HEK293 (cell line): ENCODE data around the gene IFT122.

Source experiments
- CTCF ChIA-PET: fragments of 350-600 bp; formaldehyde crosslinking; extraction: SDS; loops from one replicate; lab custom pipeline; 2021; ENCODE audit warnings: antibody characterized with exemption; lab: Yijun Ruan, JAX
- POLR2A ChIA-PET: fragments of 300-600 bp; formaldehyde crosslinking; extraction: SDS; loops from one replicate; lab custom pipeline; 2020; ENCODE audit warnings: antibody characterized with exemption, inconsistent platforms; lab: Yijun Ruan, JAX
- H3K27ac ChIP-seq: fragments of 200-500 bp; sonication (Bioruptor generic); 2 replicates; pipeline ENCODE4 v1.5.1; 2014; ENCODE audit warnings: low read depth, low read length, control low read depth, inconsistent platforms; ENCODE audit errors: extremely low read depth
- H3K36me3 ChIP-seq, 2 experiments: fragments of 200-500 bp in 1 of 2; sonication (Bioruptor generic) in 1 of 2; 1 replicate in 1 of 2; 2 replicates in 1 of 2; pipeline ENCODE4 v1.5.1; 2014 to 2017; ENCODE audit warnings: inconsistent platforms in 2 of 2, low read length in 2 of 2; ENCODE audit not compliant: control insufficient read depth in 2 of 2, insufficient read depth in 1 of 2
- H3K4me1 ChIP-seq: fragments of 200-500 bp; sonication (Bioruptor generic); 2 replicates; pipeline ENCODE4 v1.5.1; 2014; ENCODE audit warnings: mild to moderate bottlenecking, low read length, inconsistent platforms; ENCODE audit not compliant: control insufficient read depth, insufficient read depth
- H3K4me3 ChIP-seq: 2 replicates; pipeline ENCODE4 v1.5.1; 2011; ENCODE audit warnings: low read depth, mild to moderate bottlenecking, control low read depth, low read length, moderate library complexity
- H3K9me3 ChIP-seq: fragments of 200-500 bp; sonication (Bioruptor generic); 2 replicates; pipeline ENCODE4 v1.5.1; 2014; ENCODE audit warnings: low read depth, low read length, inconsistent platforms; ENCODE audit not compliant: control insufficient read depth, insufficient read depth
- GLI4 ChIP-seq: fragments of 450-650 bp; formaldehyde crosslinking; IDR thresholded peaks from 2 replicates; pipeline ENCODE4 v1.5.1; 2016; ENCODE audit warnings: missing biosample characterization, missing genetic modification characterization
- HOXA7 ChIP-seq: sonication (generic); formaldehyde crosslinking; IDR thresholded peaks from 2 replicates; pipeline ENCODE4 v1.8.1; 2022; ENCODE audit warnings: missing genetic modification reagents, borderline replicate concordance
- IKZF3 ChIP-seq: fragments of 450-650 bp; IDR thresholded peaks from 2 replicates; pipeline ENCODE4 v1.5.0; 2018; ENCODE audit warnings: missing biosample characterization, mild to moderate bottlenecking, missing genetic modification characterization, moderate library complexity
- KLF1 ChIP-seq: fragments of 450-650 bp; formaldehyde crosslinking; IDR thresholded peaks from 2 replicates; pipeline ENCODE4 v1.5.1; 2016; ENCODE audit warnings: missing biosample characterization, missing genetic modification characterization
- KLF8 ChIP-seq: fragments of 450-650 bp; formaldehyde crosslinking; IDR thresholded peaks from 2 replicates; pipeline ENCODE4 v1.5.1; 2016; ENCODE audit warnings: missing biosample characterization, missing genetic modification characterization
- MYNN ChIP-seq: fragments of 450-650 bp; formaldehyde crosslinking; IDR thresholded peaks from 2 replicates; pipeline ENCODE4 v1.5.1; 2016; ENCODE audit warnings: missing biosample characterization, missing genetic modification characterization, borderline replicate concordance
- SP3 ChIP-seq: fragments of 450-650 bp; formaldehyde crosslinking; IDR thresholded peaks from 2 replicates; pipeline ENCODE4 v1.5.1; 2016; ENCODE audit warnings: missing biosample characterization, missing genetic modification characterization
- ZNF2 ChIP-seq: fragments of 450-650 bp; formaldehyde crosslinking; IDR thresholded peaks from 2 replicates; pipeline ENCODE4 v1.5.1; 2016; ENCODE audit warnings: missing biosample characterization, missing genetic modification characterization
- ZNF274 ChIP-seq, 2 experiments: fragments of 200-500 bp in 1 of 2; fragments of 450-650 bp in 1 of 2; sonication (Bioruptor generic) in 1 of 2; formaldehyde crosslinking in 1 of 2; IDR thresholded peaks; 2 replicates each; pipeline versions ENCODE4 v1.5.1 to v1.6.1; 2014 to 2016; ENCODE audit warnings: borderline replicate concordance in 1 of 2, inconsistent platforms in 1 of 2, low read length in 1 of 2, missing biosample characterization in 1 of 2, missing genetic modification characterization in 1 of 2
- ZNF335 ChIP-seq: fragments of 450-650 bp; formaldehyde crosslinking; conservative IDR thresholded peaks from 2 replicates; pipeline ENCODE4 v1.5.1; 2016; ENCODE audit warnings: missing biosample characterization, missing genetic modification characterization
- ZNF426 ChIP-seq: fragments of 450-650 bp; formaldehyde crosslinking; IDR thresholded peaks from 2 replicates; pipeline ENCODE4 v1.5.1; 2017; ENCODE audit warnings: missing biosample characterization, missing genetic modification characterization, mild to moderate bottlenecking, inconsistent platforms, moderate library complexity
- ZNF544 ChIP-seq: fragments of 450-650 bp; formaldehyde crosslinking; IDR thresholded peaks from 2 replicates; pipeline ENCODE4 v1.5.0; 2017; ENCODE audit warnings: missing biosample characterization, missing genetic modification characterization
- ZNF600 ChIP-seq: fragments of 450-650 bp; formaldehyde crosslinking; IDR thresholded peaks from 2 replicates; pipeline ENCODE4 v1.5.1; 2016; ENCODE audit warnings: missing biosample characterization, missing genetic modification characterization
- ZNF777 ChIP-seq: fragments of 450-650 bp; formaldehyde crosslinking; IDR thresholded peaks from 2 replicates; pipeline ENCODE4 v1.5.1; 2017; ENCODE audit warnings: missing biosample characterization, missing genetic modification characterization, borderline replicate concordance
- ZNF837 ChIP-seq: fragments of 450-650 bp; formaldehyde crosslinking; IDR thresholded peaks from 2 replicates; pipeline ENCODE4 v1.5.1; 2016; ENCODE audit warnings: missing biosample characterization, missing genetic modification characterization
- TF ChIP-seq, protein P1 (sequence below): fragments of 450-650 bp; formaldehyde crosslinking; IDR thresholded peaks from 2 replicates; pipeline ENCODE4 v1.5.1; 2016; ENCODE audit warnings: missing biosample characterization, missing genetic modification characterization
- TF ChIP-seq, protein P2 (sequence below): fragments of 450-650 bp; formaldehyde crosslinking; IDR thresholded peaks from 2 replicates; pipeline ENCODE4 v1.5.1; 2017; ENCODE audit warnings: missing biosample characterization, missing genetic modification characterization
- TF ChIP-seq, protein P3 (sequence below): fragments of 450-650 bp; formaldehyde crosslinking; IDR thresholded peaks from 2 replicates; pipeline ENCODE4; 2016; ENCODE audit warnings: missing biosample characterization, missing genetic modification characterization
- TF ChIP-seq, protein P4 (sequence below): fragments of 450-650 bp; formaldehyde crosslinking; IDR thresholded peaks from 2 replicates; pipeline ENCODE4 v1.5.1; 2016; ENCODE audit warnings: missing biosample characterization, missing genetic modification characterization
- TF ChIP-seq, protein P5 (sequence below): fragments of 450-650 bp; formaldehyde crosslinking; IDR thresholded peaks from 2 replicates; pipeline ENCODE4 v1.5.1; 2016; ENCODE audit warnings: missing biosample characterization, missing genetic modification characterization, borderline replicate concordance

The IFT122 gene

DNA sequence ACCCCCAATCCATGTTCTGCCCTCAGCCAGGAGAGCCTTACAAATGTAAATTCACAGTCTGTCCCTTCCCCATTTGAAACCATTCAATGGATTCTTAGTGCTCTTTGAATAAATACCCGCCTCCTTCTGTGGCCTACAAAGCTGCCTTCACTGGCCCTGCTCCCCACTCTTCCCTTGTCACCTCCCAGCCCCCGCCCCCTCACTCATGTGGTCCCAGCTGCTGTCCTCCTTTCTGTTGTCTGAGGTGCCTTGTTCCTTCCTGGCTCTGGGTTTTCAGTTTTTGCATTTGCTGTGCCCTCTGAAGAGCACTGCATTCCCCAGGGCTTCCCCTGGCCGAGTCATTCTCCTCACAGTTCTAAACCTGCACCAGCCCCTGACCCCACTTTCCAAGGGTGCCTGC is 14.8 kb upstream of the IFT122 start:
- Histone ChIP-seq H3K27ac (no peak overlapping the region), H3K36me3 (peaks cover 0 to 19% of the 10 kb centered on the region in 2 experiments; a peak in 2 of 3 replicates), H3K4me1 (no peaks in the 10 kb centered on the region), H3K9me3 (no peaks in the 10 kb centered on the region), H3K4me3 (no peak overlapping the region)
- ChIA-PET POLR2A (no interaction called here), CTCF (no interaction called here)
- TF ChIP-seq IKZF3 (no peak), ZNF274 (IDR thresholded peaks at IDR 0.05; ENCODE audit: low read length) (no peak), ZNF274 (tag by site-specific recombination; IDR thresholded peaks at IDR 0.05; ENCODE audit: borderline replicate concordance) (no peak), ZNF2 (tag by site-specific recombination) (no peak)

DNA sequence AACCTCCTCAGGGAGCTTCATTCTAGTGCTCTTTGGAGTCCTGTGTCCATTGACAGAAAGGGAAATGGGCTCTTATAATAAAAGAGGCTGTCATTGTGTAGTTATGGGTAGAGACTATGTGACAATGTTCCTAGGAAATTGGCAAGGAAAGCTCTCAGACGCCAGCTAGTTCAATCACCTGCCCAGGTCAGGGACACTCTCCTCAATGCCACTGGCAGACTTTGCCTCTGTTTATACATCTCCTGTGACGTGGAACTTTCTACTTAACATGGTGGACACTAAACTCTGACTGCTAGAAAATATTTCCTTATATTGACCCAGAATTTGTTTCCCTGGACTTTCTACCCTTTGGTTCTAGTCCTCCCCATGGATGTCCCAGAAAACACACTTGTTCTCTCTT is 14.4 kb upstream of the IFT122 start:
- POLR2A ChIA-PET: interaction anchor here (0.7 kb wide), 2 partner anchors 10 to 57 kb away, joined by 3 to 6 read pairs; no protein-coding TSS in a partner anchor
- no peak overlapping the region for H3K27ac ChIP-seq
- TF ChIP-seq ZNF544: no peak
- TF ChIP-seq KLF1: no peak
- TF ChIP-seq ZNF837 (tag by site-specific recombination): no peak
- no peaks in the 10 kb centered on the region for H3K9me3 ChIP-seq
- no peaks in the 10 kb centered on the region for H3K4me1 ChIP-seq
- CTCF ChIA-PET: no interaction called here
- no peak overlapping the region for H3K4me3 ChIP-seq
- H3K36me3 ChIP-seq: peaks cover 0 to 19% of the 10 kb centered on the region in 2 experiments; a peak in 2 of 3 replicates

DNA sequence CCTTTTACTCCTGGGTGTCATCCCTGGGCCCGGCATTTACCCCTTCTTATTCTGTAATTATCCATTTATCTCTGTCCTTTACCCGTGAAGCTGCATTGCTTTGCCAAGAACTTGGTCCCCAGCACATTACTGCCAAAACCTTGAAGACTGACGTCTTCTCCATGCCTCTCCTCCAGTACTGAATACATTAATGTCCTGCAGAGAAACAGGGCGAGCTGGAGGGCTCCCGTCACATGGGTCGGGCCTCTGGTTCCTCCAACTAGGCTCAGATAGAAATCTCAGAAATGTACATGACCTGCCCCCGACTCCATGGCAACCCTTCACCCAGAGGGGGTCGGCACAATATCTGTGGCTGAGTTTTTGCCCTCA is 12.0 kb upstream of the IFT122 start:
- peak overlapping the region; percentile 27 for H3K4me3 ChIP-seq
- CTCF ChIA-PET: interaction anchor here (0.8 kb wide), 1 partner anchor 7 kb away, joined by 3 read pairs; no protein-coding TSS in a partner anchor
- TF ChIP-seq SP3: no peak
- TF ChIP-seq ZNF600: no peak
- TF ChIP-seq ZNF777 (tag by site-specific recombination): no peak
- TF ChIP-seq, protein P1, sequence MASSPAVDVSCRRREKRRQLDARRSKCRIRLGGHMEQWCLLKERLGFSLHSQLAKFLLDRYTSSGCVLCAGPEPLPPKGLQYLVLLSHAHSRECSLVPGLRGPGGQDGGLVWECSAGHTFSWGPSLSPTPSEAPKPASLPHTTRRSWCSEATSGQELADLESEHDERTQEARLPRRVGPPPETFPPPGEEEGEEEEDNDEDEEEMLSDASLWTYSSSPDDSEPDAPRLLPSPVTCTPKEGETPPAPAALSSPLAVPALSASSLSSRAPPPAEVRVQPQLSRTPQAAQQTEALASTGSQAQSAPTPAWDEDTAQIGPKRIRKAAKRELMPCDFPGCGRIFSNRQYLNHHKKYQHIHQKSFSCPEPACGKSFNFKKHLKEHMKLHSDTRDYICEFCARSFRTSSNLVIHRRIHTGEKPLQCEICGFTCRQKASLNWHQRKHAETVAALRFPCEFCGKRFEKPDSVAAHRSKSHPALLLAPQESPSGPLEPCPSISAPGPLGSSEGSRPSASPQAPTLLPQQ: no peak
- TF ChIP-seq ZNF335 (tag by site-specific recombination): no peak
- TF ChIP-seq, protein P2, sequence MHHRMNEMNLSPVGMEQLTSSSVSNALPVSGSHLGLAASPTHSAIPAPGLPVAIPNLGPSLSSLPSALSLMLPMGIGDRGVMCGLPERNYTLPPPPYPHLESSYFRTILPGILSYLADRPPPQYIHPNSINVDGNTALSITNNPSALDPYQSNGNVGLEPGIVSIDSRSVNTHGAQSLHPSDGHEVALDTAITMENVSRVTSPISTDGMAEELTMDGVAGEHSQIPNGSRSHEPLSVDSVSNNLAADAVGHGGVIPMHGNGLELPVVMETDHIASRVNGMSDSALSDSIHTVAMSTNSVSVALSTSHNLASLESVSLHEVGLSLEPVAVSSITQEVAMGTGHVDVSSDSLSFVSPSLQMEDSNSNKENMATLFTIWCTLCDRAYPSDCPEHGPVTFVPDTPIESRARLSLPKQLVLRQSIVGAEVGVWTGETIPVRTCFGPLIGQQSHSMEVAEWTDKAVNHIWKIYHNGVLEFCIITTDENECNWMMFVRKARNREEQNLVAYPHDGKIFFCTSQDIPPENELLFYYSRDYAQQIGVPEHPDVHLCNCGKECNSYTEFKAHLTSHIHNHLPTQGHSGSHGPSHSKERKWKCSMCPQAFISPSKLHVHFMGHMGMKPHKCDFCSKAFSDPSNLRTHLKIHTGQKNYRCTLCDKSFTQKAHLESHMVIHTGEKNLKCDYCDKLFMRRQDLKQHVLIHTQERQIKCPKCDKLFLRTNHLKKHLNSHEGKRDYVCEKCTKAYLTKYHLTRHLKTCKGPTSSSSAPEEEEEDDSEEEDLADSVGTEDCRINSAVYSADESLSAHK (tag by site-specific recombination): no peak
- TF ChIP-seq HOXA7 (CRISPR knock-in tag): no peak
- no peak for TF ChIP-seq ZNF426 (tag by site-specific recombination)
- TF ChIP-seq KLF8 (tag by site-specific recombination): no peak
- TF ChIP-seq, protein P3, sequence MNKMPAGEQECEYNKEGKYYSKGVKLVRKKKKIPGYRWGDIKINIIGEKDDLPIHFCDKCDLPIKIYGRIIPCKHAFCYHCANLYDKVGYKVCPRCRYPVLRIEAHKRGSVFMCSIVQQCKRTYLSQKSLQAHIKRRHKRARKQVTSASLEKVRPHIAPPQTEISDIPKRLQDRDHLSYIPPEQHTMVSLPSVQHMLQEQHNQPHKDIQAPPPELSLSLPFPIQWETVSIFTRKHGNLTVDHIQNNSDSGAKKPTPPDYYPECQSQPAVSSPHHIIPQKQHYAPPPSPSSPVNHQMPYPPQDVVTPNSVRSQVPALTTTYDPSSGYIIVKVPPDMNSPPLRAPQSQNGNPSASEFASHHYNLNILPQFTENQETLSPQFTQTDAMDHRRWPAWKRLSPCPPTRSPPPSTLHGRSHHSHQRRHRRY: no peak
- TF ChIP-seq MYNN (tag by site-specific recombination): no peak
- no peak for TF ChIP-seq GLI4 (tag by site-specific recombination)
- TF ChIP-seq, protein P4, sequence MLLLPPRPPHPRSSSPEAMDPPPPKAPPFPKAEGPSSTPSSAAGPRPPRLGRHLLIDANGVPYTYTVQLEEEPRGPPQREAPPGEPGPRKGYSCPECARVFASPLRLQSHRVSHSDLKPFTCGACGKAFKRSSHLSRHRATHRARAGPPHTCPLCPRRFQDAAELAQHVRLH: no peak
- TF ChIP-seq, protein P5, sequence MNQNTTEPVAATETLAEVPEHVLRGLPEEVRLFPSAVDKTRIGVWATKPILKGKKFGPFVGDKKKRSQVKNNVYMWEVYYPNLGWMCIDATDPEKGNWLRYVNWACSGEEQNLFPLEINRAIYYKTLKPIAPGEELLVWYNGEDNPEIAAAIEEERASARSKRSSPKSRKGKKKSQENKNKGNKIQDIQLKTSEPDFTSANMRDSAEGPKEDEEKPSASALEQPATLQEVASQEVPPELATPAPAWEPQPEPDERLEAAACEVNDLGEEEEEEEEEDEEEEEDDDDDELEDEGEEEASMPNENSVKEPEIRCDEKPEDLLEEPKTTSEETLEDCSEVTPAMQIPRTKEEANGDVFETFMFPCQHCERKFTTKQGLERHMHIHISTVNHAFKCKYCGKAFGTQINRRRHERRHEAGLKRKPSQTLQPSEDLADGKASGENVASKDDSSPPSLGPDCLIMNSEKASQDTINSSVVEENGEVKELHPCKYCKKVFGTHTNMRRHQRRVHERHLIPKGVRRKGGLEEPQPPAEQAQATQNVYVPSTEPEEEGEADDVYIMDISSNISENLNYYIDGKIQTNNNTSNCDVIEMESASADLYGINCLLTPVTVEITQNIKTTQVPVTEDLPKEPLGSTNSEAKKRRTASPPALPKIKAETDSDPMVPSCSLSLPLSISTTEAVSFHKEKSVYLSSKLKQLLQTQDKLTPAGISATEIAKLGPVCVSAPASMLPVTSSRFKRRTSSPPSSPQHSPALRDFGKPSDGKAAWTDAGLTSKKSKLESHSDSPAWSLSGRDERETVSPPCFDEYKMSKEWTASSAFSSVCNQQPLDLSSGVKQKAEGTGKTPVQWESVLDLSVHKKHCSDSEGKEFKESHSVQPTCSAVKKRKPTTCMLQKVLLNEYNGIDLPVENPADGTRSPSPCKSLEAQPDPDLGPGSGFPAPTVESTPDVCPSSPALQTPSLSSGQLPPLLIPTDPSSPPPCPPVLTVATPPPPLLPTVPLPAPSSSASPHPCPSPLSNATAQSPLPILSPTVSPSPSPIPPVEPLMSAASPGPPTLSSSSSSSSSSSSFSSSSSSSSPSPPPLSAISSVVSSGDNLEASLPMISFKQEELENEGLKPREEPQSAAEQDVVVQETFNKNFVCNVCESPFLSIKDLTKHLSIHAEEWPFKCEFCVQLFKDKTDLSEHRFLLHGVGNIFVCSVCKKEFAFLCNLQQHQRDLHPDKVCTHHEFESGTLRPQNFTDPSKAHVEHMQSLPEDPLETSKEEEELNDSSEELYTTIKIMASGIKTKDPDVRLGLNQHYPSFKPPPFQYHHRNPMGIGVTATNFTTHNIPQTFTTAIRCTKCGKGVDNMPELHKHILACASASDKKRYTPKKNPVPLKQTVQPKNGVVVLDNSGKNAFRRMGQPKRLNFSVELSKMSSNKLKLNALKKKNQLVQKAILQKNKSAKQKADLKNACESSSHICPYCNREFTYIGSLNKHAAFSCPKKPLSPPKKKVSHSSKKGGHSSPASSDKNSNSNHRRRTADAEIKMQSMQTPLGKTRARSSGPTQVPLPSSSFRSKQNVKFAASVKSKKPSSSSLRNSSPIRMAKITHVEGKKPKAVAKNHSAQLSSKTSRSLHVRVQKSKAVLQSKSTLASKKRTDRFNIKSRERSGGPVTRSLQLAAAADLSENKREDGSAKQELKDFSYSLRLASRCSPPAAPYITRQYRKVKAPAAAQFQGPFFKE (tag by site-specific recombination): no peak

More for the DNA sequence above, 12.0 kb upstream of the IFT122 start:
- H3K27ac ChIP-seq: no peak overlapping the region
- no peaks in the 10 kb centered on the region for H3K9me3 ChIP-seq
- POLR2A ChIA-PET: interaction anchor here (1.3 to 4.1 kb wide), 2 partner anchors 12 to 15 kb away, joined by 4 to 27 read pairs; partner anchors contain the start of genes IFT122 and MBD4
- H3K36me3 ChIP-seq: peaks cover 0 to 41% of the 10 kb centered on the region in 2 experiments; a peak in 2 of 3 replicates
- no peaks in the 10 kb centered on the region for H3K4me1 ChIP-seq
